Inferior parietal cortex (tissue), 1 donor: ENCODE measurements around the gene OTUD4.
A peak's percentile ranks its signal among the peaks of the same experiment; 100 is the strongest.

Experiments
- DNase-seq: peaks from one replicate; pipeline ENCODE4 v3.0.0-alpha.2; 2016; ENCODE audit errors: extremely low spot score

OTUD4 gene

DNA sequence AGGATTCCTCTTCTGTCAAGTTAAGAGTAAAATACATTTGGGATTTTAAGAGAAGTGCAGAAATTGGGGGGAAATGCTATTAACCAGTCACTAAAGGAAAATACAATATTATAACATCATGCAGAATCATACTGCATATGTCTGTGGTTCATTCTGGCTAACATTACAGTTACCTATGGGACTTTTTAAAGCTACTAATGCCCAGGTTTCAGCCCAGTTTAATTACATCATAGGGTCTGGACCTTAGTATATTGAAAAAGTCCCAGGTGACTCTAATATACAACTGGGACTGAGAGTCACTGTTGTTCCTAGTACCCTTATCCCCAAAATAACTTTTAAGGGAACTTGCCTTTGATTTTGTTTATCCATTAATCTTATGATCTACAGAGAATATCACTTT lies 72.3 kb downstream of the OTUD4 start:
- no peak for DNase-seq

DNA sequence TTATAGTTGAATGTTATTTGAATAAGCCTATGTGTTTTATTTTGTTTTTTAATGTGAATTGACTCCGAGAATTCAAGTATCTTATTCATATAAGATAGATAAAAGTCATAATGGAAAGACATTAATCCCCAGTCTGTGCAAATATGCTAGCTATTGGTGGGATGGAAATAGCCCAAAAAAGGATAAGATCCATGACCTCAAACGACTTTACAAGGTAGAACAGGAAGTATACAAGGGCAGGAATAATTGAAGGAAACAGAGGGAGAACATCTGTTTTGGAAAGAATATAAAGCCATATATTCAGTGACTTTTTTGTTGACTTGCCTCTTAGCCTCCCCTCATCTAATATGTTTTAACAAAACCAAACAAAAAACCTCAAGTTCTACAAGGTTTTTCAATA lies 73.3 kb downstream of the OTUD4 start:
- no peak for DNase-seq

DNA sequence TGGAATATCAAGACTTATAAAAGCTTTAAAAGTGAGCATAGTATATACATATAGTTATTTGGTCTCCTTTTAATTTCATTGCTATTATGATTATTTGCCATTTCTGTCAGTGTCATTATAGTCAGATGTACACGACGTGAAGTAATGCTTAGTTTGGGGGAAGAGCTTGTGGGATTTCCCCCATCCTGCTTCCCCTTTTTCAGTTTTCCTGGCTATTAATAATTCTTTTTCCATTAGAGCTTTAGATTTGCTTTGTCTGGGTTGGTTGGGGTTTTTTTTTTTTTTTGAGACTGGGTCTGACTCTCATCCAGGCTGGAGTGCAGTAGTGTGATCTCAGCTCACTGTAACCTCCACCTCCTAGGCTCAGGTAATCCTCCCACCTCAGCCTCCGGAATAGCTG lies 76.9 kb downstream of the OTUD4 start:
- no peak for DNase-seq

DNA sequence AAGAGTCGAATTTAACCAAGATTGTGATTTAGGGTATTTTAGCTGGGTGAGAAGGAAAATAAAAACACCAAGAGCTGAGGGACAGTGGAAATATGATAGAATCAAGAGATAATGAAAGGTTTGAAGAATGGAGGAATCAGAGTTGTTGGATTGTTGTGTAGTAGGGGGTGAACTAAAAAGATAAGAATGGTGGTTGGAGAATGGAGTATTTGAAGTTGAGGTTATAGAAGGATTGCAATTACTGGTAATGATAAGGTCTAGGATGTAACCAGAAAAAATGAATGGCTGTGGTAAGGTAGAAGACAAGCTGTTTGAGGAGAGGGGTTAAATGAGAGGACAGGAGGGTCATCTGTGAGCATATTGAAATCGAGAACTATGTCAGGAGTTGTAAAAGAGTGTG lies 77.8 kb downstream of the OTUD4 start:
- no peak for DNase-seq

DNA sequence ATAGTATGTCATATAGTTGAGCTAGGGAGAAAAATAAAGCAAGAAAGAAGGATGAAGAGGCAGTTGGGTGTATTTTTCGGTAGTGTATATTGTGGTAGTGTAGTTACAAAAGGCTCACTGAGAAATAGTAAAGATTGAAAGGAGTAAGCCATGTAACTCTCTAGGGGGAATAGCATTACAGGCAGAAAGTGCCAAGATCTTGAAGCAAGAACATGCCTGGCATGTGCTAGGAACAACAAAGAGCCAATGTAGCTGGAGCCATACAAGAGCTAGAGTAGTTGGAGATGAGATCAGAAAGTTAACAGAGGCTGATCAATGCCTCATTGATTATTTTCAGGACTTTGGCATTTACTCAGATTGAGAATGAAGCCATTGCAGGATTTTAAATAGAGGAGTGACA lies 79.3 kb downstream of the OTUD4 start:
- DNase-seq, result no peak

DNA sequence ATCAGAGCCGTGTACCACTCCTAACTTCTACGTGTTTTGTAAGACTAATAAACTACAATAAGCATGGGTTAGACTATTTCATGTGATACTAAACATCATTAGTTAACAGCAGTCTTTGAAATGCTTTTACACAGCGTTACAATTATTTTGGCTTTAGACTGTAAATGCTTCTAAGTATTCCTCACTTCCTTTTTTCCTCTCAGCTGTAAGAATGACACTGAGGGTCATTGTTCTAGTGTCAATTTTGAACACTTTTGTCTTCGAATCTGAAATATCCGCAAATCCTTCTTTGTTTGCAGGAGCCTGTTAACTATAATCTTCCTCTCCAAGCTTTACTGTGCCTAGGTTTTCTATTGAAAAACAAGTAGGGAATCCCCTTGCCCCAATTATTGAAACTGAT lies 80.7 kb downstream of the OTUD4 start:
- DNase-seq, result peak; percentile 22

DNA sequence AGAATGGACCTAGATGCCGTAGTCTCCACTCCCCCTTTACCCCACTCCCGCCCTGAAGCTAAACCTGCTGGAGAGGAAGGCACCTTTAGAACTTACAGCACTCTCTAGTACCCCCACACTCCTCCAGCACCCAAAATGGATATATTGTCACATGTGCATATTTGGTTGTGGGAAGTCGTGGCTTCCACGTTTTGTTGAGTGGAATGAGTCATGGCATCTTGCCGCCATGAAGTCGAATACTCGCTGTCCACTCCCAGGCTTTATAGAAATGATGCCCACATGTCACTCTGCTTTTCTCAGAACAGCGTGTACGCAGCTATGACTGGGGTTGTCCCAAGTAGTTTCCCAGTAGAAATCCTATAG lies 81.7 kb downstream of the OTUD4 start:
- DNase-seq, result peak; percentile 49

DNA sequence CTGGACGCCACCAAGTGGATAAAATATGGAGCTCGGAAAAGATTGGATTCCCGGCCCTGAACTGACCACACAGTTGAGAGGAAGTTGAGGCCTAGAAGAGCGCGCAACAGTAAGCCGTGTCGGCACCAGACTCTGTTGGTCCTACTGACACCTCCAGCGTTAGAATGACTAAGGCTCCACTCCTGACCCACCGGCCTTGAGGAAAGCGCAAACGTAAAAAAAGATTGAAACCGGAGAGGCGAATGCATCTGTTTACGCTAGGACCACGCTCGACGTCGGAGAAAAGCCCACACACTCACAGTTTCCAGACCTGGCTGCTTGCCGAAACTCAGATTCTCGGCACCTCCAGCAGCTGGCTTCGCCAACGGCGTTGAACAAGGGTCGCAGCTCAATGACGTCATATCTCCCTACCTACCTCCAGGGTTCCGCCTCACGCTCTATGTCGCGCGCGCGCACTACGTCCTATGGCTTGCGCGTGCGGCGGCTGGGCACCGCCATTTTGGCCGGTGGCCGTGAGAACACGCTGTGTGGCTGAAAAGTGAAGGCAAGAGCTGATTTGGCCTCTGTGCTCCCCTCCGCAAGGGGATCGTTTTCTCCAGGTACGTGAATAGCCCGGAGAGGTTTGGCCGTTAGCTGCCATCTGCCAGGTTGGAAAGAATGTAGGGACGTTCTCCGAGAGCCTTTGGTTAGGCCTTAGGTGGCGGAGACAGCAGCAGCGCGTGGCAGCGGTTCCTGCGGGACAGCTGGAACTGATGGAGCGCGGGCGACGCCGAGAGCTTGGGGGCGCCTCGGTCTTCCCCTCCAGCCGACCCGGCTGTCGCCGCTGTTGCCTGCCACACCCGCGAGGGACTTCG lies 82.3 kb downstream of the OTUD4 start, which contains the start of the genes ABCE1 and ANAPC10:
Gene ABCE1 (plus strand): TSS at position 491 of the 854 bp plus-strand sequence. CDS start 6,102 bp downstream, outside the sequence.
Gene ANAPC10 (minus strand): TSS at position 376 of the 854 bp plus-strand sequence. CDS start 2,097 bp downstream, outside the sequence.
- DNase-seq, result peak; percentile 97

DNA sequence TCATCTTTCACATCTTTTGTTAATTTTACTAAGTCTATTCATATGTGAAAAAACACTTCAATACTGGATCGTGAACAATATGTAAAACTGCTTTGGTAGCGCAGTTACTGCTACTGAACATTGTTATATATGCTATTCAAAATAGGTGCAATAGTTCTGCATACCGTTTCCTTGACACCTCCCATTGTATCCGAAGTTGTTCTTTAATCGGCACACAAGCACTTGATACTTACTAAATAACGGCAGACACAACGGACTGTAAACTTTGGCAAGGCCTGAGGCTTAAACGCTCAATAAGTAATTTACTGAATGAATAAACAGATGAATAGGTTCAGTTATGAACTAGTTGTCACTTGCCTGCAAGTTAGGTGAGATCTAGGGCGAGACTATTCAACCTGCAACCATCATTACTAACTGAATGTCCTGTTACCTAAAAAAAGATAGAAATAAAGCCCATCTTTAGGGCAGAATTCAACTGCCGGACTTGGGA lies 83.0 kb downstream of the OTUD4 start:
- DNase-seq, result no peak

DNA sequence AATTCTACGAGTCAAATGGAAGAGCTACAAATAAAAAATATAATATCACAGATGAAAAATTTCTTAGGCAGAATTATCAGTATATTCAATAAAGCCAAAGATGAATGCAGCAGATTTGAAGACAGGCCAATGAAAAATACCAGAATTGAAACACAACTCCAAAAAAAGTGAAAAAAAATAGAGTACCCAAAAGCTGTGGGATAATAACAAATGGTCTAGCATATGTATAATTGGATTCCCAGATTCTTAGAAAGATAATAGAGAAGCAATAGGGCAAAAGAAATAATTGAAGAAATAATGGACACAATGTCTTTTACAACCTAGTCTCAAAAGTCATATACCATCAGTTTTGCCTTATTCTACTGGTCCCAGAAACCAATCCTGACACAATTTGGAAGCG lies 86.8 kb downstream of the OTUD4 start:
- no peak for DNase-seq

DNA sequence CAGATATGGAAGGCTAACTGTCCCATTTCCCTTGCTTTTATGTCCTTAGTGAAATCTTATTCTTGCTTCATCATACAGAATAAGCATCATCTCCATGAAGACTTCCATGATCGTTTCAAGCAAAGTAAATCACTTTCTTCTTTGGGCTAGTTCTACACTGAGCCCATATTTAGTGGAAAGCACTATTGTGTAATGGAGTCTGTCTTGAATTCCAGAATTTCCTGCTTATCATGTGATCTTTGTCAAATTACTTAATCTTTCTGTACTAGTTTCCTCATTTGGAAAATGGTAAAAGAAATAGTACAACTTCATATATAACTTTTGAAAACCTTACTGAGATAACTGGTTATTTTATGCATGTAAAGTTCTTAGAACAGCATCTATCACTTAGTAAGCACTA lies 90.0 kb downstream of the OTUD4 start:
- no peak for DNase-seq

DNA sequence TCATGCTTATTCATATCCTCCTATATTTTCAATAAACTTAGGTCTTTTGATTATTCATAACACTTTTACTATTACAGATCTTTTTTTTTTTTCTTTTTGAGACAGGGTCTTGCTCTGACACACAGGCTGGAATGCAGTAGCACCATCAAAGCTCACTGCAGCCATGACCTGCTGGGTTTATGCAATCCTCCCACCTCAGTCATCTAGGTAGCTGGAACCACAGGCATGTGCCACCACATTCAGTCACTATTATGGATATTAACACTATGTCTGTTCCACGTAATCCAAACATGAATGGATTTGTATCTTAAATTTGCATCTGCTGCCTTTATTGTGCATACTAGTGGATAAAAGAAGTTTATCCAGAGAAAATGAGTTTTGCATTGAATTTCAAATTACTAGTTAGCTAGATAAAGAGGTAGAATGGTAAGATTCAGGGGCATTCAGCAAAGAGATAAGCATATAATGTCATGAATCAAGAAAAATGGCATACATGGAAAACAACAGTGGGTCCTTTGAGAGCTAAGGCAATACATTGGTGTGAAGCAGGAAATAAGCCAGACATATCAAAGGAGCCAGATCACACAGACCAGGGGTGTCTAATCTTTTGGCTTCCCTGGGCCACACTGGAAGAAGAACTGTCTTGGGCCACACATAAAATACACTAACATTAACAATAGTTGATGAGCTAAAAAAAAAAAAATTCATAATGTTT lies 96.3 kb downstream of the OTUD4 start:
- DNase-seq, result no peak
